ENCODE data around the gene CD6. TPM values are rescaled to one million over a fixed set of nuclear protein-coding genes. Genes with fewer than 3 reads are reported as not detected.
A peak's percentile ranks its signal among the peaks of the same experiment; 100 is the strongest.

CD6 gene
- polyA plus RNA-seq, 3 donors from 2014 or later: 17.3 to 47.3 (median 19.1) TPM

GRCh38 chr11:60929764-60930163, 41.7 kb upstream of the CD6 start:
- peaks cover 1 to 6% (median 3%) of the 10 kb centered on the region in 3 donors for H3K27me3 Mint-ChIP-seq (ENCODE audit: low read depth in 3 of 3)
- no peak overlapping the region for H3K27ac Mint-ChIP-seq
- peaks cover 0 to 6% of the 10 kb centered on the region in 2 donors for H3K4me1 Mint-ChIP-seq
- DNase-seq: no peak
- no peaks in the 10 kb centered on the region for H3K36me3 Mint-ChIP-seq
- H3K9me3 Mint-ChIP-seq: no peaks in the 10 kb centered on the region
- no peak overlapping the region for H3K4me3 Mint-ChIP-seq

DNA sequence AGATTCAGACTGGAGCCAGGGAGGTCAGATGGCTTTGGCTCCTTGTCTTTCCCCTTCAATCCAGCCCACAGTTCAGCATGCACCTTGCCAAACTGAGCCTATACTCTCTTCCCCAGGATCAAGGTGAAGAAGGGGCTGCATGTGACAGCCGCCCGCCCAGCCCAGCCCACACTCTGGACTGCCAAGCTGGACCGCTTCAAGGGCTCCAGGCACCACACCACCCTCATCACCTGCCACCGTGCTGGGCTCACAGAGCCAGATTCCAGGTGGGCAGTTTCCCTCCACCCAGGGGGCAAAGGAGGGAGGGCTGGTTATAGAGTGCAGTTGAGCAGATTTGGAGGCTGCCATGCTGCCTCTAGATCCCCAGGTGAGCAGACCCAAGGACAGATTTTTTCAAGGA, 41.1 kb upstream of the CD6 start:
- no peaks in the 10 kb centered on the region for H3K9me3 Mint-ChIP-seq
- H3K27ac Mint-ChIP-seq: no peak overlapping the region
- H3K36me3 Mint-ChIP-seq: no peaks in the 10 kb centered on the region
- H3K4me1 Mint-ChIP-seq: peaks cover 0 to 2% of the 10 kb centered on the region in 2 donors
- H3K4me3 Mint-ChIP-seq: no peak overlapping the region
- DNase-seq: no peak
- peaks cover 1 to 3% (median 2%) of the 10 kb centered on the region in 3 donors for H3K27me3 Mint-ChIP-seq (ENCODE audit: low read depth in 3 of 3)

DNA sequence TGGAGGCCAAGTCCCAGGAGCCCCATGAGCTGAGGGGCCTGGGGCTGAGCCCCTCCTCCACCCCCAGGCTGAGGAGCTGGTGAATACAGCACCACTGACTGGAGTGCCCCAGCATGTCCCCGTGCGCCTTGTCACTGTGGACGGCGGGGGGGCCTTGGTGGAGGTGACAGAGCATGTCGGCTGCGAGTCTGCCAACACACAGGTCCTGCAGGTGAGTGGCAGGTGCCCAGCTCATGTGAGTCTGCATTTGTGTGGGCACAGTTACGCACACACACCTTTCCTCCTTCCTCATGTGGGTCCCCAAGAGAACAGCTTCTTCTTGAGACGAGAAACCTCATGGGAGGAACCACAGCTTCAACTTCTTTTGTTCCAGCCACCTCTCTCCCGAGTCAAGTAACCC, 39.6 kb upstream of the CD6 start:
- Mint-ChIP-seq H3K27me3 (ENCODE audit: low read depth in 3 of 3) (peaks cover 1 to 5% (median 1%) of the 10 kb centered on the region in 3 donors), H3K4me3 (no peak overlapping the region), H3K4me1 (no peaks in the 10 kb centered on the region), H3K36me3 (no peaks in the 10 kb centered on the region), H3K9me3 (no peaks in the 10 kb centered on the region), H3K27ac (no peak overlapping the region)
- no peak for DNase-seq

DNA sequence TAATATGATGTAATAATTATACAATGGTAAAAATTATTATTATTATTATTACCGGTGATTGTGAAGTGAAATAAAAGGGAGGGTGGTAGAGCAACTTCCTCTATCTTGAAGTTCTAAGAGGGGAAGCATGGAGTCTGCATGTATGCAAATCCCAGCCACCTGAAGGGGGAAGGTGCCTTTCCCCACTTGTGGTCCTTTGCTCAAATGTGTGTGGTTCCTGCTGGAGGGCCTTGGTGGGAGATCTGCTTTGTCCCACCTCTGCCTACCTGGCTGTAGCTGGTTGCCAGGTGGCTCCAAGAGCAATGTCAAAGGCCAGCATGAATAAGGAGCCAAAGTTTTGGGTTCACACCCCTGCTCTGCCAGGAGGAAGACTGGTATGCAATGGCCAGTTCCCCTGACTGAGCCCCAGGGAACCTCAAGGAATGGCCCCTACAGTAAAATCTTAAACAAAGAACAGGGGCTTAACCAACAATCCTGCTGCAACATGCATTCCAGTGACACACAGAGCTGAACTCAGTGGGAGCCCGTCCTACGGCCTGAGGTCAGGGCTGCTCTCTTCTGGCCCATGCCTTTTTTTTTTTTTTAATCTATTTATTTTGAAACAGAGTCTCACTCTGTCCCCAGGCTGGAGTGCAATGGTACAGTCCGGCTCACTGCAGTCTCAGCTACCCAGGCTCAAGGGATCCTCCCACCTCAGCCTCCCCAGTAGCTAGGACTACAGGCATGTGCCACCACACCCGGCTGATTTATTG, 38.7 kb upstream of the CD6 start:
- DNase-seq: no peak
- Mint-ChIP-seq H3K36me3 (no peaks in the 10 kb centered on the region), H3K9me3 (no peaks in the 10 kb centered on the region), H3K27me3 (ENCODE audit: low read depth in 3 of 3) (peaks cover 1 to 5% (median 1%) of the 10 kb centered on the region in 3 donors), H3K4me1 (no peaks in the 10 kb centered on the region), H3K4me3 (no peak overlapping the region), H3K27ac (no peak overlapping the region)

DNA sequence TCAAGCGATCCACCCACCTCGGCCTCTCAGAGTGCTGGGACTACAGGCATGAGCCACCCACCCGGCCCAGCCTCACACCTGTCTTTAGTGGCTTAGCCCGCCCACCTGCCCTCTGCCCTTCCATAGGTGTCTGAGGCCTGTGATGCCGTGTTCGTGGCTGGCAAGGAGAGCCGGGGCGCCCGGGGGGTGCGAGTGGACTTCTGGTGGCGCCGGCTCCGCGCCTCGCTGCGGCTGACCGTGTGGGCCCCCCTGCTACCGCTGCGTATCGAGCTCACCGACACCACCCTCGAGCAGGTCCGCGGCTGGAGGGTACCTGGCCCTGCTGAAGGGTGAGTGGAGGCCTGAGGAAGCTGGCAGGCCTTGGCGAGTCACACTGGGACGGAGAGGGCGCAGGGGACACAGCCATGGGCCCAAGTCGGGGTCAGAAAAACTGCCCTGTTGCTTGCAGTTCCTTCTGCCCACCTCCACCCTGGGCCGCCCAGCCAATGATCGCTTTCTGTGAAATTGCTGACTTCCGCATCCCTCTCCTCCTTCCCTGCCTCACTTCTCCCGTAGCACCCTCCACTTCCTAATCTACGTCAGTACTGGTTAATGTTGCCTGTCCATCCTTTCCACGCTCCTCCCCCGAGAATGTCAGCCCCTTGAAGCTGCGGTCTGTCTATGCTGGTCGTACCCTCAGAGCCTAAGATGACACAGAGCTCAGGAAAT, 37.9 kb upstream of the CD6 start:
- Mint-ChIP-seq H3K36me3 (no peaks in the 10 kb centered on the region), H3K4me3 (no peak overlapping the region)
- no peak for DNase-seq

DNA sequence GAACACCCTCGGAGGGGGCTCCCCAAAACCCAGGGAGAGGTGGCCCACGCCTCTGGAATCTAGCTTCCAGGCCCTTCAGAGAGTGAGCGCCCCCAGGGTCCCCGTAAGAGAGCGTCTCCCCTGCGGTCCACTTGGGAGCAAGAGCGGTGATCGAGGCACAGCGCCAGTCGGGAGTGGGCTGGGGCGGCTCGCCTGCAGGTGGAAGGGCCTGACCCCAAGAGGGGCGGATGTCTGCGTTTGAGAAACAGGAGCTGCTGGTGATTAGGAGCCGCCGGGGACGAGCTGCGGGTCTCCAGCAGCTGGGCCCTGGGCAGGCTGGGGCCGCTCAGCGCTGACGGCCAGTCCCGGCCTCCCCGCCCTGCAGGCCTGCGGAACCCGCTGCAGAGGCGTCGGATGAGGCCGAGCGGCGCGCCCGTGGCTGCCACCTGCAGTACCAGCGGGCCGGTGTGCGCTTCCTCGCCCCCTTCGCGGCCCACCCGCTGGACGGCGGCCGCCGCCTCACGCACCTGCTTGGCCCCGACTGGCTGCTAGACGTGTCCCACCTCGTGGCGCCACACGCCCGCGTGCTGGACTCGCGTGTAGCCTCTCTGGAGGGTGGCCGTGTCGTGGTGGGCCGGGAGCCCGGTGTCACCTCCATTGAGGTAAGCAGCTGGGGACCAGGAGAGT, 37.2 kb upstream of the CD6 start:
- H3K4me3 Mint-ChIP-seq: no peak overlapping the region
- H3K4me1 Mint-ChIP-seq: no peaks in the 10 kb centered on the region
- H3K27ac Mint-ChIP-seq: no peak overlapping the region

More for the DNA sequence above, 37.9 kb upstream of the CD6 start:
- Mint-ChIP-seq H3K27ac (peak overlapping the region in 1 of 6 donors; percentile 88), H3K27me3 (ENCODE audit: low read depth in 3 of 3) (peaks cover 1 to 5% (median 2%) of the 10 kb centered on the region in 3 donors), H3K4me1 (no peaks in the 10 kb centered on the region), H3K9me3 (no peaks in the 10 kb centered on the region)

GRCh38 chr11:60934790-60935605, 36.5 kb upstream of the CD6 start:
- no peaks in the 10 kb centered on the region for H3K9me3 Mint-ChIP-seq
- H3K4me3 Mint-ChIP-seq: no peak overlapping the region
- H3K4me1 Mint-ChIP-seq: no peaks in the 10 kb centered on the region
- no peak overlapping the region for H3K27ac Mint-ChIP-seq
- H3K36me3 Mint-ChIP-seq: no peaks in the 10 kb centered on the region
- H3K27me3 Mint-ChIP-seq (ENCODE audit: low read depth in 3 of 3): peaks cover 0 to 5% (median 2%) of the 10 kb centered on the region in 3 donors
- no peak for DNase-seq

More for the DNA sequence above, 37.2 kb upstream of the CD6 start:
- no peaks in the 10 kb centered on the region for H3K9me3 Mint-ChIP-seq
- DNase-seq: no peak
- peaks cover 0 to 5% (median 2%) of the 10 kb centered on the region in 3 donors for H3K27me3 Mint-ChIP-seq (ENCODE audit: low read depth in 3 of 3)
- H3K36me3 Mint-ChIP-seq: no peaks in the 10 kb centered on the region

- no peaks in the 10 kb centered on the region for H3K36me3 Mint-ChIP-seq
- DNase-seq: no peak
- no peak overlapping the region for H3K4me3 Mint-ChIP-seq
- no peak overlapping the region for H3K27ac Mint-ChIP-seq
- H3K4me1 Mint-ChIP-seq: no peaks in the 10 kb centered on the region
- no peaks in the 10 kb centered on the region for H3K9me3 Mint-ChIP-seq
- peaks cover 0 to 5% (median 1%) of the 10 kb centered on the region in 3 donors for H3K27me3 Mint-ChIP-seq (ENCODE audit: low read depth in 3 of 3)
Observed at GRCh38 chr11:60935676-60936442, 35.6 kb upstream of the CD6 start.

GRCh38 chr11:60936467-60937143, 34.9 kb upstream of the CD6 start:
- Mint-ChIP-seq H3K9me3 (no peaks in the 10 kb centered on the region), H3K27ac (no peak overlapping the region), H3K36me3 (no peaks in the 10 kb centered on the region), H3K4me1 (no peaks in the 10 kb centered on the region), H3K4me3 (no peak overlapping the region), H3K27me3 (ENCODE audit: low read depth in 3 of 3) (peaks cover 1 to 3% (median 1%) of the 10 kb centered on the region in 3 donors)
- no peak for DNase-seq

GRCh38 chr11:60937144-60937527, 34.3 kb upstream of the CD6 start:
- Mint-ChIP-seq H3K9me3 (no peaks in the 10 kb centered on the region), H3K27me3 (ENCODE audit: low read depth in 3 of 3) (peaks cover 1 to 3% (median 2%) of the 10 kb centered on the region in 3 donors), H3K4me1 (no peaks in the 10 kb centered on the region), H3K4me3 (no peak overlapping the region), H3K27ac (no peak overlapping the region), H3K36me3 (no peaks in the 10 kb centered on the region)
- no peak for DNase-seq

DNA sequence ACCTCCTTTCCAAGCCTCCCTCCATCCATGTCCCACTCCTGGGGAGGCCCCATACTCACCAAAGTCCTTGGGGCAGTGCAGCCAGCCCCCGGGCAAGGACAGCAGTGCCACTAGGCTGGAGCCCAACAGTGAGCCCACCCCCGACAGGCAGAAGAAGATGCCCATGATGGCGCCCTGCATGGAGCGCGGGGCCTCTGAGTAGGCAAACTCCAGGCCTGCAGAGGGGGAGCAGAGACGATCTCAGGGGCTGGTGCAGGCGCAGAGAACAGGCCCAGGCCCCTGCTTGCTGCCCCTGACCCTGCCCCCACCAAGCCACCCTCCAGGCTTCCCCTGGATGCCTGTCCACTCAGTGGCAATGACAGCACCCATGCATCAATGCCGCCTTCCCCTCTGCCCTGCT, 33.7 kb upstream of the CD6 start:
- H3K27ac Mint-ChIP-seq: no peak overlapping the region

GRCh38 chr11:60938500-60938899, 33.0 kb upstream of the CD6 start:
- H3K4me3 Mint-ChIP-seq: no peak overlapping the region

More for the DNA sequence above, 33.7 kb upstream of the CD6 start:
- Mint-ChIP-seq H3K9me3 (no peaks in the 10 kb centered on the region), H3K4me3 (no peak overlapping the region), H3K27me3 (ENCODE audit: low read depth in 3 of 3) (peaks cover 1 to 4% (median 3%) of the 10 kb centered on the region in 3 donors), H3K4me1 (no peaks in the 10 kb centered on the region), H3K36me3 (no peaks in the 10 kb centered on the region)
- DNase-seq: no peak

More at GRCh38 chr11:60938500-60938899, 33.0 kb upstream of the CD6 start:
- Mint-ChIP-seq H3K27ac (no peak overlapping the region), H3K4me1 (no peaks in the 10 kb centered on the region), H3K9me3 (no peaks in the 10 kb centered on the region), H3K36me3 (no peaks in the 10 kb centered on the region), H3K27me3 (ENCODE audit: low read depth in 3 of 3) (peaks cover 1 to 4% (median 3%) of the 10 kb centered on the region in 3 donors)
- DNase-seq: no peak

Measured in immature natural killer cell (primary cell).